Measurements from ENCODE around the gene DNAJA3. TPM values are rescaled to one million over a fixed set of nuclear protein-coding genes. Genes with fewer than 3 reads are reported as not detected.
A peak's percentile ranks its signal among the peaks of the same experiment; 100 is the strongest.
"Not testable (repeated sequence)": the region's sequence is repeated elsewhere in the genome, so short reads cannot be mapped to it uniquely, and the experiment has no call there.

The DNAJA3 gene
- total RNA-seq, 2 experiments from 2014 or later = 103 to 107 TPM

- H3K4me3 Mint-ChIP-seq, H3K9me3 Mint-ChIP-seq, H3K36me3 Mint-ChIP-seq, H3K27ac Mint-ChIP-seq, H3K27me3 Mint-ChIP-seq, DNase-seq, H3K4me1 Mint-ChIP-seq: not testable (repeated sequence)
Measured at GRCh38 chr16:4393850-4394249, 31.8 kb upstream of the DNAJA3 start.

DNA sequence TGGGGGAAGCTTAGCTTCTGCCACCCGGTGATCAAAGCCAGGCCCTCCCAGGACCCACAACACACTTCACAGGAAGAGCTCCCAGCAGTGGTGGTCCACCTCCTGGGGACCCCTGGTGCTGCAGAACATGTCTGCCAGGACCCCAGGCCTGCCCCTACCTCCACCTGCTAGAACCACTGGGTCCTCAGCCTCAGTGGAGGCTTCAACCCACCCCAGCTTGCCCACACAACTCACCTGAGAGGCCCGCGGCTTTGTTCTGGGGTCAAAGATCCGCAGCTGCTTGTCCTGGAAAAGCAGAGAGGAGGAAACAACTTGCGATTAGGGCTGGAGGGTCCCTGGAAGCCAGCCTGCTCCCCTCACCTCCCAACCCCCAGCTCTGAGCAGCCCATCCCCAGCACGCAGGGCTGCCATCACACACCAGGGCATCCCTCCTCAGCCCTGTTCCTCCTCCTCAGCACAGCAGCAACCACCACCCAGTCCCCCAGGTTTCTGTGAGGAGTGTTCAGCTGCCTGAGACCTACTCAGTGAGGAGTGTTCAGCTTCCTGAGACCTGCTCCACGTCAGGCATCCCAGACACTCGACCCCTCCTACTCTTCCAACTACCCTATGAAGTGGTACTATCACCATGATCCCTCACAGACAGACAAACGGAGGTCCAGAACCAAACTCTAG is 30.5 kb upstream of the DNAJA3 start:
- peaks cover 2% of the 10 kb centered on the region for H3K4me1 Mint-ChIP-seq
- no peaks in the 10 kb centered on the region for H3K9me3 Mint-ChIP-seq
- H3K4me3 Mint-ChIP-seq = no peak overlapping the region
- no peak for DNase-seq
- peaks cover 11% of the 10 kb centered on the region for H3K36me3 Mint-ChIP-seq
- no peak overlapping the region for H3K27ac Mint-ChIP-seq
- no peaks in the 10 kb centered on the region for H3K27me3 Mint-ChIP-seq

- Mint-ChIP-seq H3K36me3 (peaks cover 14% of the 10 kb centered on the region), H3K4me1 (no peaks in the 10 kb centered on the region), H3K9me3 (no peaks in the 10 kb centered on the region), H3K27me3 (no peaks in the 10 kb centered on the region), H3K4me3 (no peak overlapping the region), H3K27ac (no peak overlapping the region)
- no peak for DNase-seq
Measured at GRCh38 chr16:4399001-4399730, 26.5 kb upstream of the DNAJA3 start.

- H3K4me3 Mint-ChIP-seq = no peak overlapping the region
- H3K36me3 Mint-ChIP-seq = peaks cover 10% of the 10 kb centered on the region
- H3K27ac Mint-ChIP-seq = no peak overlapping the region
- no peaks in the 10 kb centered on the region for H3K9me3 Mint-ChIP-seq
- no peaks in the 10 kb centered on the region for H3K4me1 Mint-ChIP-seq
- DNase-seq = no peak
- H3K27me3 Mint-ChIP-seq = no peaks in the 10 kb centered on the region
Measured at GRCh38 chr16:4401094-4401501, 24.6 kb upstream of the DNAJA3 start.

DNA sequence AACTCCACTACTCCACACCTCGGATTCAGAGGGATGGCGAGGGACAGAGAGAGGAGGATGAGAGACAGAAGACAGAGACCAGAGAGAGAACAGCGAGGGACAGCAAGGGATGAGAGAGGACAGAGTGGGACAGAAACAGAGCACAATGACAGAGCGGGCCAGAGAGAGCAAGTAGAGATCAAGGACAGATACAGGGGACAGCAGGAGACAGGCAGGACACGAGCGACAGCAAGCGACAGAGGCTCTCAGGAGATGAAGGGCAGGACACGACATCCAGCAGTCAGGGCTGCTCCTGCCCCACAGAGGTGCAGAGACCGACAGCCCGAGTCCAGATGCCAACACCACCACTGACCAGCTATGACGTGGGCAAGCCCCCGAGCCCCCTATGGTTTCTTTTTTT is 24.2 kb upstream of the DNAJA3 start:
- Mint-ChIP-seq H3K9me3 (no peaks in the 10 kb centered on the region), H3K4me3 (no peak overlapping the region), H3K4me1 (no peaks in the 10 kb centered on the region), H3K27me3 (no peaks in the 10 kb centered on the region), H3K36me3 (peaks cover 10% of the 10 kb centered on the region), H3K27ac (no peak overlapping the region)
- DNase-seq = no peak

- Mint-ChIP-seq H3K9me3 (no peaks in the 10 kb centered on the region), H3K27me3 (no peaks in the 10 kb centered on the region), H3K36me3 (peaks cover 10% of the 10 kb centered on the region), H3K4me1 (no peaks in the 10 kb centered on the region), H3K27ac (no peak overlapping the region), H3K4me3 (no peak overlapping the region)
- DNase-seq = peak; percentile 74
Measured at GRCh38 chr16:4402439-4403132, 23.1 kb upstream of the DNAJA3 start.

- Mint-ChIP-seq H3K36me3 (peaks cover 8% of the 10 kb centered on the region), H3K4me3 (no peak overlapping the region), H3K9me3 (no peaks in the 10 kb centered on the region), H3K4me1 (no peaks in the 10 kb centered on the region), H3K27me3 (no peaks in the 10 kb centered on the region), H3K27ac (no peak overlapping the region)
- DNase-seq = no peak
Measured at GRCh38 chr16:4403133-4403949, 22.3 kb upstream of the DNAJA3 start.

- peak overlapping the region; percentile 21 for H3K27ac Mint-ChIP-seq
- no peaks in the 10 kb centered on the region for H3K27me3 Mint-ChIP-seq
- peak; percentile 45 for DNase-seq
- no peaks in the 10 kb centered on the region for H3K9me3 Mint-ChIP-seq
- H3K4me1 Mint-ChIP-seq = no peaks in the 10 kb centered on the region
- no peak overlapping the region for H3K4me3 Mint-ChIP-seq
- H3K36me3 Mint-ChIP-seq = peaks cover 6% of the 10 kb centered on the region
Measured at GRCh38 chr16:4404247-4404966, 21.3 kb upstream of the DNAJA3 start.

- H3K4me1 Mint-ChIP-seq = peaks cover 2% of the 10 kb centered on the region
- no peak overlapping the region for H3K4me3 Mint-ChIP-seq
- peak overlapping the region; percentile 21 for H3K27ac Mint-ChIP-seq
- H3K9me3 Mint-ChIP-seq = no peaks in the 10 kb centered on the region
- DNase-seq = no peak
- H3K36me3 Mint-ChIP-seq = peaks cover 3% of the 10 kb centered on the region
- no peaks in the 10 kb centered on the region for H3K27me3 Mint-ChIP-seq
Measured at GRCh38 chr16:4404967-4405696, 20.5 kb upstream of the DNAJA3 start.

DNA sequence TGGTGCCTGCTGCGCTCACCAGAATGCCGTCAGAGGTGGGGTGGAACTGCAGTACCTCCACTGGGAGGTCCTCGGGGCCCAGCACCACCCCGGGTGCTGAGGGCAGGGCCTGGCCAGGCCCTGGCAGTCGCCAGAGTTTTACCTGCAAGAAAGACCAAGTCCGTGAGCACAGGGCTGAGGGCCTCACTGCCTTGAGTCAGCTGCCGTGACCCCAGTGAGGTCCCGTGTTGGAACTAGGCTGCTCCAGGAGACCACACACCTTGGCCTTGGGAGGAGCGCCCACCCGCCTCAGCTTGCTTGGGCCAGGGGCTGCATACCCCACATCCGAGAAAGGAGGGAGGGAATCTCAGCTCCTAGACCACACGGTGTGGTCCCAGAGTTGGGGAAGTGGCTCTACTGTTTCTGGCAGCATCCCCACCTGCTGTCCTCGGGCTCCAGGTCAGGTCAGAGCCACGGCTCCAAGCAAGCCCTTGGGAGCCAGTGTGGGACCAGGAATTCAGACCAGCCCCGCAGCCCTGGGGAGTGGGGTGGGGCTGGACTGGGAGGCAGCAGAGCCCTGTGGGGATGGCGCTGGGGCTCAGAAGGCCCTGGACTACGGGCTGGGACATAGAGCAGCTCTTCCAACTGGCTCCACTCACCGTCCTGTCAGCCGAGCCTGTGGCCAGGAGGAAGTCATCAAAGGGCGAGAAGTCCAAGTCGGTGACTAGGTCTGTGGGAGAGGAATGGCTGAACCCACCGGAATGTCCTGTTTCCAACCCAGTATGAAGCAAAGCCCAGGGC is 17.9 kb upstream of the DNAJA3 start:
- Mint-ChIP-seq H3K27ac (no peak overlapping the region), H3K27me3 (no peaks in the 10 kb centered on the region), H3K4me1 (peaks cover 13% of the 10 kb centered on the region), H3K9me3 (no peaks in the 10 kb centered on the region), H3K36me3 (peaks cover 5% of the 10 kb centered on the region), H3K4me3 (no peak overlapping the region)
- DNase-seq = no peak

GRCh38 chr16:4408323-4408690 is 17.4 kb upstream of the DNAJA3 start:
- Mint-ChIP-seq H3K4me1 (peaks cover 19% of the 10 kb centered on the region), H3K9me3 (no peaks in the 10 kb centered on the region), H3K27ac (no peak overlapping the region), H3K36me3 (peaks cover 5% of the 10 kb centered on the region), H3K27me3 (no peaks in the 10 kb centered on the region), H3K4me3 (no peak overlapping the region)
- DNase-seq = no peak

DNA sequence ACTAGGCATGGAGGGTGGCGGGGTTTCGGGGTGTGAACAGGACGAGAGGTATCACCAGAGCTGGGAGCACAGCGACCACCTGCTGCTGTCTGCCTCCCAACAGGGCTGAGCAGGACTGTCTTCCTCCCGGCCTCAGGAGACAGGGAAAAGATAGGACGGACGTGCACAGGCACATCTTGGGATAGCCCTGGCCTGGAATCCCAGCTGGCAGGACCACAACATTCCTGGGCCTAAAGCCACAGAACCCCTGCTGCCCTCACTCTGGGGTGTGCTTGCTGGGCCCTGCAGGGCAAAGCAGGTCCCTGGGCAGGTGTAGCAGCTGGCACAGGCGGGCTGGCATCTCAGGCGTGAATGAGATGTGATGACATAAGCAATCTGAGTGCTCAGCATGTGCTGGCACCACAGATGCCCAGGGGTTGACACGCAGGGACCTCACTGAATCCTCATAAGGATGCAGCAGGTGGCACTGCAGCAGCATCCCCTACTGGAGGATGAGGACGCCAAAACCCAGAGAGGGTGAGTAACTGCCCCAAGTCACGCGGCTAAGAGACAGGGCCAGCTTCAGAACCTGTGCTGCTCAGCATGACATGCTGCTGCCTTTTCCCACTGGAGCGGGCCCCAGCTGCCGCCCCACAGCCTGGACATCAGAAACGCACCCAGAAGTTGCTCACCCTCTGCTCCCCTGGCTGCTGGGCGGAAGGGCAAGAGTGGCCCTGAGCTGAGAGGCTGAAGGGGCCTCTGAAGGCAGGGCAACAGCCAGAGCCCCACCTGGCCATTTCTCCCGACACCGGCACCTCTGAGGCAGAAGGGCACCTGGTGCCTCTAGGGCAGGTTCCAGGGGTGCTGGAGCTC is 16.4 kb upstream of the DNAJA3 start:
- Mint-ChIP-seq H3K4me3 (no peak overlapping the region), H3K27me3 (no peaks in the 10 kb centered on the region), H3K36me3 (peaks cover 7% of the 10 kb centered on the region), H3K4me1 (peaks cover 26% of the 10 kb centered on the region), H3K9me3 (no peaks in the 10 kb centered on the region), H3K27ac (no peak overlapping the region)
- DNase-seq = no peak

Data from activated naive CD8-positive, alpha-beta T cell treated with anti-CD3 and anti-CD28 coated beads for 36 hours (primary cell).